Brain microvascular endothelial cell (primary cell): ENCODE data around the gene C11orf98.
A peak's percentile ranks its signal among the peaks of the same experiment; 100 is the strongest.

ENCODE experiments used
- DNase-seq: peaks from one replicate; pipeline ENCODE4 v3.0.0-alpha.2; 2020
- H3K27ac ChIP-seq: fragments of 250-450 bp; sonication (Bioruptor Pico); 2 replicates; pipeline ENCODE4 v1.5.1; 2020; ENCODE audit warnings: mild to moderate bottlenecking, moderate library complexity
- H3K27me3 ChIP-seq: fragments of 250-450 bp; sonication (Bioruptor Pico); replicated peaks from 2 replicates; pipeline ENCODE4 v1.5.1; 2020; ENCODE audit warnings: mild to moderate bottlenecking
- H3K36me3 ChIP-seq: fragments of 250-450 bp; sonication (Bioruptor Pico); replicated peaks from 2 replicates; pipeline ENCODE4 v1.5.1; 2020; ENCODE audit warnings: mild to moderate bottlenecking
- H3K4me3 ChIP-seq: 2 replicates; pipeline ENCODE4 v1.5.1; 2011; ENCODE audit warnings: low read depth, mild to moderate bottlenecking, control low read depth, low read length, moderate library complexity
- CTCF ChIP-seq: IDR thresholded peaks from 2 replicates; pipeline ENCODE4 v1.5.1; 2011; ENCODE audit warnings: low read depth, mild to moderate bottlenecking, moderate library complexity, low read length, control low read depth, inconsistent platforms; ENCODE audit errors: missing control alignments
- in situ Hi-C: cut with HindIII; loops from 2 replicates; pipeline ENCODE4 v1.10.0; 2017; ENCODE audit warnings: low sequenced_read_pairs, low pct_ligation_motif_present

The C11orf98 gene

GRCh38 chr11:62673196-62673525 is 8.2 kb upstream of the C11orf98 start:
- in situ Hi-C loops = no loop called here
- no peak for TF ChIP-seq CTCF
- H3K36me3 ChIP-seq = peaks cover 12% of the 10 kb centered on the region
- no peaks in the 10 kb centered on the region for H3K27me3 ChIP-seq
- no peak overlapping the region for H3K4me3 ChIP-seq
- no peak for DNase-seq
- no peak overlapping the region for H3K27ac ChIP-seq

- Histone ChIP-seq H3K27ac (peak within 1 kb of the TSS; percentile 78), H3K27me3 (no peaks in the 10 kb centered on the region), H3K4me3 (peak within 1 kb of the TSS; percentile 85), H3K36me3 (peaks cover 13% of the 10 kb centered on the region)
- no peak for TF ChIP-seq CTCF
- peak; percentile 77 for DNase-seq
- in situ Hi-C loops = no loop called here
Measured at GRCh38 chr11:62671608-62672389, 6.8 kb upstream of the C11orf98 start, which contains the start of the genes LBHD1 and UQCC3. Gene LBHD1 (minus strand): TSS chr11:62672267. CDS start chr11:62670031, 2,236 bp downstream. Gene UQCC3 (plus strand): TSS chr11:62671673. CDS start chr11:62671746, 73 bp downstream.

GRCh38 chr11:62671236-62671607 is 6.2 kb upstream of the C11orf98 start:
- no peaks in the 10 kb centered on the region for H3K27me3 ChIP-seq
- H3K4me3 ChIP-seq = peak overlapping the region; percentile 85
- peaks cover 13% of the 10 kb centered on the region for H3K36me3 ChIP-seq
- no peak for TF ChIP-seq CTCF
- in situ Hi-C loops = no loop called here
- peak overlapping the region; percentile 78 for H3K27ac ChIP-seq
- DNase-seq = peak; percentile 28

- Histone ChIP-seq H3K36me3 (peaks cover 10% of the 10 kb centered on the region), H3K27ac (no peak overlapping the region), H3K4me3 (no peak overlapping the region), H3K27me3 (no peaks in the 10 kb centered on the region)
- no peak for TF ChIP-seq CTCF
- in situ Hi-C loops = no loop called here
- no peak for DNase-seq
Measured at GRCh38 chr11:62669420-62670161, 4.6 kb upstream of the C11orf98 start.

- peaks cover 19% of the 10 kb centered on the region for H3K36me3 ChIP-seq
- H3K4me3 ChIP-seq = no peak overlapping the region
- no peaks in the 10 kb centered on the region for H3K27me3 ChIP-seq
- in situ Hi-C loops = no loop called here
- H3K27ac ChIP-seq = no peak overlapping the region
- no peak for TF ChIP-seq CTCF
- no peak for DNase-seq
Measured at GRCh38 chr11:62667460-62667859, 2.5 kb upstream of the C11orf98 start.
